ENCODE measurements around the gene NTSR1. TPM values are rescaled to one million over a fixed set of nuclear protein-coding genes. Genes with fewer than 3 reads are reported as not detected.

Gene NTSR1
- total and polyA plus RNA-seq, 2 experiments from 2014 or later, result 0.15 to 1.4 TPM

- ATAC-seq, result no peak
- H3K4me2 ChIP-seq, result no peak overlapping the region
- H3K27ac ChIP-seq (ENCODE audit: low read depth), result no peak overlapping the region
- Mint-ChIP-seq H3K36me3 (ENCODE audit: low read depth) (no peaks in the 10 kb centered on the region), H3K27me3 (ENCODE audit: insufficient read depth, low read depth, poor library complexity) (peaks cover 6% of the 10 kb centered on the region), H3K9me3 (no peaks in the 10 kb centered on the region), H3K27ac (peak overlapping the region; percentile 68; the same call in 1 of the 2 replicates), H3K4me3 (no peak overlapping the region), H3K4me1 (peaks cover 20% of the 10 kb centered on the region)
- H2AFZ ChIP-seq, result no peak overlapping the region
- no peaks in the 10 kb centered on the region for H3K9me2 ChIP-seq (ENCODE audit: insufficient read depth)
- no peaks in the 10 kb centered on the region for H3K27me3 ChIP-seq (ENCODE audit: insufficient read depth)
- H3K4me3 ChIP-seq, result no peak overlapping the region
- DNase-seq (ENCODE audit: low spot score), result no peak
- H4K20me1 ChIP-seq (replicated peaks; ENCODE audit: insufficient read depth), result no peaks in the 10 kb centered on the region
- 0 out of 2 replicates have a peak, but pooled peaks cover 2% of the 10 kb centered on the region for H3F3A ChIP-seq (replicated peaks; ENCODE audit: low read depth)
- TF ChIP-seq CREB1 (CRISPR knock-in tag; IDR thresholded peaks at IDR 0.05; ENCODE audit: low read depth) (no peak), NANOG (IDR thresholded peaks at IDR 0.05; ENCODE audit: borderline replicate concordance) (no peak), EZH2 (IDR thresholded peaks at IDR 0.05; ENCODE audit: low read depth, unreplicated experiment) (no peak), REST (IDR thresholded peaks at IDR 0.05; ENCODE audit: unreplicated experiment) (no peak), EZH2phosphoT487 (IDR thresholded peaks at IDR 0.05; ENCODE audit: unreplicated experiment) (no peak)
- TF ChIP-seq, protein P1, sequence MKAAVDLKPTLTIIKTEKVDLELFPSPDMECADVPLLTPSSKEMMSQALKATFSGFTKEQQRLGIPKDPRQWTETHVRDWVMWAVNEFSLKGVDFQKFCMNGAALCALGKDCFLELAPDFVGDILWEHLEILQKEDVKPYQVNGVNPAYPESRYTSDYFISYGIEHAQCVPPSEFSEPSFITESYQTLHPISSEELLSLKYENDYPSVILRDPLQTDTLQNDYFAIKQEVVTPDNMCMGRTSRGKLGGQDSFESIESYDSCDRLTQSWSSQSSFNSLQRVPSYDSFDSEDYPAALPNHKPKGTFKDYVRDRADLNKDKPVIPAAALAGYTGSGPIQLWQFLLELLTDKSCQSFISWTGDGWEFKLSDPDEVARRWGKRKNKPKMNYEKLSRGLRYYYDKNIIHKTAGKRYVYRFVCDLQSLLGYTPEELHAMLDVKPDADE (IDR thresholded peaks at IDR 0.05), result no peak
- TF ChIP-seq, protein P2, sequence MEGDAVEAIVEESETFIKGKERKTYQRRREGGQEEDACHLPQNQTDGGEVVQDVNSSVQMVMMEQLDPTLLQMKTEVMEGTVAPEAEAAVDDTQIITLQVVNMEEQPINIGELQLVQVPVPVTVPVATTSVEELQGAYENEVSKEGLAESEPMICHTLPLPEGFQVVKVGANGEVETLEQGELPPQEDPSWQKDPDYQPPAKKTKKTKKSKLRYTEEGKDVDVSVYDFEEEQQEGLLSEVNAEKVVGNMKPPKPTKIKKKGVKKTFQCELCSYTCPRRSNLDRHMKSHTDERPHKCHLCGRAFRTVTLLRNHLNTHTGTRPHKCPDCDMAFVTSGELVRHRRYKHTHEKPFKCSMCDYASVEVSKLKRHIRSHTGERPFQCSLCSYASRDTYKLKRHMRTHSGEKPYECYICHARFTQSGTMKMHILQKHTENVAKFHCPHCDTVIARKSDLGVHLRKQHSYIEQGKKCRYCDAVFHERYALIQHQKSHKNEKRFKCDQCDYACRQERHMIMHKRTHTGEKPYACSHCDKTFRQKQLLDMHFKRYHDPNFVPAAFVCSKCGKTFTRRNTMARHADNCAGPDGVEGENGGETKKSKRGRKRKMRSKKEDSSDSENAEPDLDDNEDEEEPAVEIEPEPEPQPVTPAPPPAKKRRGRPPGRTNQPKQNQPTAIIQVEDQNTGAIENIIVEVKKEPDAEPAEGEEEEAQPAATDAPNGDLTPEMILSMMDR (conservative IDR thresholded peaks at IDR 0.05; ENCODE audit: low read depth in 2 of 2), result no peak
- no peaks in the 10 kb centered on the region; the same call in 1 of the 2 replicates for H3K4me1 ChIP-seq (ENCODE audit: insufficient read depth)
- H3K36me3 ChIP-seq (ENCODE audit: insufficient read depth), result no peaks in the 10 kb centered on the region
- H3K79me2 ChIP-seq (replicated peaks; ENCODE audit: insufficient read depth), result no peaks in the 10 kb centered on the region
Observed at GRCh38 chr20:62769346-62770071, 60.9 kb downstream of the NTSR1 start.

Data from GM23338 (cell line).